PFSK-1 (cell line): Measurements from ENCODE around the gene GABRA4.

Experiments used
- FOXP2 ChIP-seq: optimal IDR thresholded peaks from 2 replicates; pipeline ENCODE3; 2011; ENCODE audit warnings: borderline replicate concordance, control low read depth, inconsistent platforms; ENCODE audit not compliant: insufficient read depth; ENCODE audit errors: extremely low read length, extremely low read depth
- POLR2AphosphoS5 ChIP-seq: IDR thresholded peaks from 2 replicates; pipeline ENCODE4 v1.6.1; 2012; ENCODE audit warnings: low read depth, mild to moderate bottlenecking, control low read depth, low read length, moderate library complexity
- SIN3A ChIP-seq: IDR thresholded peaks from 2 replicates; pipeline ENCODE4 v1.6.1; 2012; ENCODE audit warnings: mild to moderate bottlenecking, low read length, moderate library complexity, borderline replicate concordance; ENCODE audit not compliant: insufficient read depth
- TAF1 ChIP-seq: IDR thresholded peaks from 2 replicates; pipeline ENCODE4 v1.6.1; 2012; ENCODE audit warnings: low read length, control low read depth, borderline replicate concordance; ENCODE audit not compliant: insufficient read depth
- TF ChIP-seq, protein P1 (sequence below), 2 experiments: IDR thresholded peaks; 2 replicates each; pipeline versions ENCODE4 v1.6.1 to v1.8.0; 2011 to 2012; ENCODE audit warnings: low read depth in 2 of 2, low read length in 2 of 2, control low read depth in 1 of 2, inconsistent platforms in 1 of 2, mild to moderate bottlenecking in 1 of 2, moderate library complexity in 1 of 2; ENCODE audit not compliant: insufficient read depth in 1 of 2

GABRA4 gene

DNA sequence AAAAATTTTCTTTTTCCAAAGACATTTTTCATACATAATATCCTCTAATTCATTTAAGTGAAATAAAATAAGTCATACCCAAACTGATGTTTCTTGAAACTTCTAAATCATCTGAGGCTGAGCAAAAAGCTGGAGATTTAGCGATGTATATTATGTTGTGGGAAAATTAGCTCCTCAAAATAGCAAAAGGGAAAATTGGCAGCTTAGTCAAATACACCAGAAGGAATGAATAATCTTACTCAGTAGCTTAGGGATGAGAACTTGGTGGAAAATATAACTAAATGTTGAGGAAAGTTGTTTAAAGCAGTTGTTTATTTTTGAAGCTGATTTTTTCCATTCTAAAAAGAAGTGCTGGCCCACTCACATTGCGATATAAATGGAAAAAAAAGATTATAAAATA is 40.9 kb downstream of the GABRA4 start:
- TF ChIP-seq, protein P1, sequence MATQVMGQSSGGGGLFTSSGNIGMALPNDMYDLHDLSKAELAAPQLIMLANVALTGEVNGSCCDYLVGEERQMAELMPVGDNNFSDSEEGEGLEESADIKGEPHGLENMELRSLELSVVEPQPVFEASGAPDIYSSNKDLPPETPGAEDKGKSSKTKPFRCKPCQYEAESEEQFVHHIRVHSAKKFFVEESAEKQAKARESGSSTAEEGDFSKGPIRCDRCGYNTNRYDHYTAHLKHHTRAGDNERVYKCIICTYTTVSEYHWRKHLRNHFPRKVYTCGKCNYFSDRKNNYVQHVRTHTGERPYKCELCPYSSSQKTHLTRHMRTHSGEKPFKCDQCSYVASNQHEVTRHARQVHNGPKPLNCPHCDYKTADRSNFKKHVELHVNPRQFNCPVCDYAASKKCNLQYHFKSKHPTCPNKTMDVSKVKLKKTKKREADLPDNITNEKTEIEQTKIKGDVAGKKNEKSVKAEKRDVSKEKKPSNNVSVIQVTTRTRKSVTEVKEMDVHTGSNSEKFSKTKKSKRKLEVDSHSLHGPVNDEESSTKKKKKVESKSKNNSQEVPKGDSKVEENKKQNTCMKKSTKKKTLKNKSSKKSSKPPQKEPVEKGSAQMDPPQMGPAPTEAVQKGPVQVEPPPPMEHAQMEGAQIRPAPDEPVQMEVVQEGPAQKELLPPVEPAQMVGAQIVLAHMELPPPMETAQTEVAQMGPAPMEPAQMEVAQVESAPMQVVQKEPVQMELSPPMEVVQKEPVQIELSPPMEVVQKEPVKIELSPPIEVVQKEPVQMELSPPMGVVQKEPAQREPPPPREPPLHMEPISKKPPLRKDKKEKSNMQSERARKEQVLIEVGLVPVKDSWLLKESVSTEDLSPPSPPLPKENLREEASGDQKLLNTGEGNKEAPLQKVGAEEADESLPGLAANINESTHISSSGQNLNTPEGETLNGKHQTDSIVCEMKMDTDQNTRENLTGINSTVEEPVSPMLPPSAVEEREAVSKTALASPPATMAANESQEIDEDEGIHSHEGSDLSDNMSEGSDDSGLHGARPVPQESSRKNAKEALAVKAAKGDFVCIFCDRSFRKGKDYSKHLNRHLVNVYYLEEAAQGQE (IDR thresholded peaks at IDR 0.05; ENCODE audit: insufficient read depth in 1 of 2, low read depth in 2 of 2, low read length in 2 of 2): no peak
- TF ChIP-seq FOXP2: no peak

DNA sequence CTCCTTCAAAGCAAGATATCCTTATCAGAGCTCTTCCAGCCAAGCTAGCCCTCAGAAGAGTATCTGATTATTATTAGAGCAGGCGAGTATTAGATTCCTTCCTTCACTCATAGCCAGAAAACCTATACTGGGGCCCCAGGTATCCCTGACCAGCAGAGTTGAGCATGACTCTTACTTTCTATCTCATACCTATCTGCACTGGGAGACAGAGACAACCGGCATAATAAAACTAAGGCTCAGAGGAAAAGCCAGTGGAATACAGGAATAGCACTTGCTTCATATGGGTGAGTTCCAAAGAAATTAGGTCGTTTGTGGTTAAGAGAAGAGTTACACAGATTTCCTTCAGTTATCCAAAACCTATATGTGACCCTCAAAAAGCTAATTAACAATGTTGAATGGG is 42.6 kb downstream of the GABRA4 start:
- TF ChIP-seq TAF1 (no peak), SIN3A (no peak), FOXP2 (no peak), POLR2AphosphoS5 (no peak)
- TF ChIP-seq, protein P1 (IDR thresholded peaks at IDR 0.05; ENCODE audit: insufficient read depth in 1 of 2, low read depth in 2 of 2, low read length in 2 of 2): no peak

DNA sequence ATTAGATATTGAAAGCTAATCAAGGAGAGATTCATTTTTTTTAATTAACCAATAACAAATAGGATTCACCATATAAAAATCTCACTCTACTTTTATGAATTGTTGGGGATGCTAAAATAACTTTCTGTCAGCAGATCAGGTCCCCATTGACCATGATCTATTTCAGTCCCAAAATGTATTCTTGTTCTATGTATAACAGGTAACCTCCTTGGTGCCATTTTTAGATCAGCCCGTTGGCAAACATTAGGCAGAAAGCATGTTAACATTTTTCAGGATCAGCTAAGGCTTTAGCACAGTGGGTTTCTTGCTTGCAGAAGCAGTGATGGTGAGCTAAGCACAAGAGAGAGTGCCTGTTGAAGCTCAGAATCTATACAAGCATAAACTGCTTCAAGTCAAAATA is 43.6 kb downstream of the GABRA4 start:
- TF ChIP-seq, protein P1 (IDR thresholded peaks at IDR 0.05; ENCODE audit: insufficient read depth in 1 of 2, low read depth in 2 of 2, low read length in 2 of 2): no peak
- TF ChIP-seq POLR2AphosphoS5: no peak
- no peak for TF ChIP-seq SIN3A
- TF ChIP-seq TAF1: no peak
- TF ChIP-seq FOXP2: no peak

- TF ChIP-seq SIN3A: no peak
- no peak for TF ChIP-seq POLR2AphosphoS5
- TF ChIP-seq TAF1: no peak
- TF ChIP-seq, protein P1 (IDR thresholded peaks at IDR 0.05; ENCODE audit: insufficient read depth in 1 of 2, low read depth in 2 of 2, low read length in 2 of 2): no peak
- TF ChIP-seq FOXP2: no peak
These were observed 45.8 kb downstream of the GABRA4 start for GRCh38 chr4:46947541-46947940.

DNA sequence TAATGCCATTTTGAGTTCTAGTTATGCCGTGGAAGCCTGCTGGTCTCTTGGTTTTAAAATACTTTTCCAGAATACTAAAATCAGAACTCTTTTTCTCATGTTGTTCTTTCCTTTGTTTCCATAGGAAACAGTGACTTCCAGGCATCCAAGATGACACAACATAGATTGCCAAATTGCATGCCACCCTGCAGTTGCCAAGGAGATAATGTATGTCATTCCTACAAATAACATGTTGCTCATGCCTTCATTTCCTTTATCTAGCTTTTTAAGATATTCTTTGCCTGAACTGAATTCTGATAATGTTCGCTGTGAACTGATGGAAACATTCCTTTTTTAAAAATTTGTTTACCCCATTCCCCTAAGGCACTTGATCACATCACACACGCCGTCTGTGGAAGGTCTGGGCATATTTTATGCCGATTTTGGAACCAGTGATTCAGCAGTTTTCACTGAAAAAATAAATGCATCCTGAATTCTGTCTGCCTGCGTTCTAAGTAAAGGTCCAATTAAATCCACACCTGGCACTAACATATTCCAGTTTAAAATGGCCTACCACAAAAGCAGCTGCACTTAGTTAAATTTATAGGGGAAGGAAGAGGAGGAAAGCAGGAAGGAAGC is 46.4 kb downstream of the GABRA4 start:
- TF ChIP-seq POLR2AphosphoS5 (no peak), FOXP2 (no peak), TAF1 (no peak), SIN3A (no peak)
- TF ChIP-seq, protein P1 (IDR thresholded peaks at IDR 0.05; ENCODE audit: insufficient read depth in 1 of 2, low read depth in 2 of 2, low read length in 2 of 2): no peak
